SHP77 (cell line): ENCODE data around the gene PLAAT4.

Source experiments
- DNase-seq, 2 experiments: peaks; one replicate each; lab custom pipeline; 2025; lab: John Stamatoyannopoulos, UW

Gene PLAAT4, protein sequence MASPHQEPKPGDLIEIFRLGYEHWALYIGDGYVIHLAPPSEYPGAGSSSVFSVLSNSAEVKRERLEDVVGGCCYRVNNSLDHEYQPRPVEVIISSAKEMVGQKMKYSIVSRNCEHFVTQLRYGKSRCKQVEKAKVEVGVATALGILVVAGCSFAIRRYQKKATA

DNA sequence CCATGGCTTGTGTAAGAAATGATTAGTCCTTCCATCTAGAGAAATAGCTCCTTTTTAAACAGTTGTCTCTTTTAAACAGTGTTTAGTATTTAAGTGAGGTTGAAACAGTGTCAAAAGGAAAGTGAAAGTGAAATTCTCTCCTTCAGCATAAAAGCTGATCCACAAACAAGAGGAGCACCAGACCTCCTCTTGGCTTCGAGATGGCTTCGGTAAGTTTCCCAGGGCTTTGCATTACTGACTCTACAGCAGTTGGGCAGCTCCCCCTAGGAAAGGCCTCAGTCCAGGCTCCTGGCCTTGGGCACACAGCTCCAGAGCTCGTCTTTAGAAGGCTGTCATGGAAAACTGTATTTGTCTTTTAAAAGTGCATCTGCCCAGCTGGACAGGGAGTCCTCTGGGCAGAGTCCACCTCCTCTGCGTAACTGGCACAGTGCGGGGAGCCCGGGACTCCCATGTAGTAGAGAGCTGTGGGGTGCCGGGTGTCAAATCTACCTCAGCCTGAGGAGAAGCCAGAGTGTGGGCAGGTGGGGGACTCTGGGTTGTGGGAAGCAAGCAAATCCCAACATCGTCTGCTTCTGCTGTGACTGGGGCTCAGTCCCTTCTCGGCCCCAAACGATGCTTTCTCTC, at the start of gene PLAAT4:
Gene PLAAT4 (plus strand): TSS at position 140 of the 624 bp plus-strand sequence. CDS start 61 bp downstream, at position 201.
- DNase-seq = no peak

DNA sequence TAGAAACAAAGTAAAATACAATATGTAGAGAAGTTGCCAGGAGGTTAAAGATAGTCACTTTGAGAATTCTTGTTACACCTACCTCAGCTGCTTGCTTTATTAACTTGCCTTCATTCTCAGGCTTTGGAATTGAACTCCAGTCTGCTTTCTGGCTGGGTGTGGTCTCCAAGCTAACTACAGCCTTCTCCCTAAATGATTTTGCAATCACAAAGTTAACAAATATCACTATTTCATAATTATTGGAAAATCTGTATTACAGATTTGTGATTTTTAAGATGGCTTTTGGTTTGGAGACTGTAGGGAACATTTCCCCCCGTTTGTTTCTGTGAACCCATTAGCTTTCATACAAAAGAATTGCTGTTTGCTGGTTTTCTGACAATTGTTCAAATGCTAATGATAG, 47.8 kb upstream of the PLAAT4 start:
- no peak for DNase-seq

DNA sequence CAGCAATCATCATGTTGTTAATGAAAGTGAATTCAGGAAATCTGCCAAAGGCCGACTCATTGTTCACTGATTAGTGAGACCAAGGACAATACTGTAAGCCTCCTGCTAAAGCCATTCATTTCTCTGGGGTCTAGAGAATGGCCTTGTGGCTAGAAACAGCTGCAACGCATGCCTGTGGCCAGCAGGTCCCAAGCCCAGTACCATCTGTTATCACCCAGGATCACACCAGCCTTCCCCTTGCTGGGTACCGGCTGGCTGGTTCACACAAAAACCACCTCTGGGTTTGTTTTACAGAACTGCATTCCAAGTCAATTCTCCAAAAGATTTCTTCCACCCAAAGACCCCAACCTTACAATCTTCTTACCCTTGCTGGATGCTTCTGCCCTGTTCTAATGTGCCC, 46.7 kb upstream of the PLAAT4 start:
- no peak for DNase-seq

DNA sequence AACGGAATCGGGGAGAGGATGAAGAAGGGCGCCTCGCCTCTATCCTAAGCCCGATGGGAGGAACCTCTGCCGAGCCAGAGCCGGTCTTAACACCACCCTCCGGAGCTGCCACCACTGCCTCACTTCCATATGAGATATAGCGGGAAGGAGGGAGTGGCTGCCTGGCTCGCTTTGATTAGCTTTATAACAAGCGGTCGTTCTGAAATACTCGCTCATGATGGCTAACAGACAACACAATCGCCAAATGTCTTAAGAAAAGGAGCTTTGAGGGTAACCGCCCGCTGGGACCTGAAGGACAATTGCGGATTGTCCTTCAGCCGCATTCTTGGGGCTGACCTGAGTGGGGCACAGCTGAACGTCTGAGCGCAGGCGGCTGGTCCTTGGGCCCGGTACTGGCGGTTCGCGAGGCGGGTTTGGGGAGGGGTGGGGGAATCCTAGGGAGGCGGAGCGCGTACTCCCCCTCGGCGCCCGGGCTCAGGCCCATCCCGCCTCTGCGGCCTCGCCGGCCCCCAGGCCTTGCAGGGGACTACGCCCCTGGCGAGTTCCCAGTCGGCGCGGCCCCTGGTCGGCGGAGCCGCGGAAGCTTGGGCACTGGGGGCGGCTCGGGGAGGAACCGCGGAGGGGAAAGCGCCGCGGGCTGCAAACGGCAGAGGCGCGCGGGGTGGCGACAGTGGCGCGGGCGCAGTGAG, 45.9 kb upstream of the PLAAT4 start, which contains the start of gene PLAAT5:
Gene PLAAT5 (minus strand): TSS at position 617 of the 689 bp plus-strand sequence. CDS start 133 bp downstream, at position 484.
- no peak for DNase-seq

DNA sequence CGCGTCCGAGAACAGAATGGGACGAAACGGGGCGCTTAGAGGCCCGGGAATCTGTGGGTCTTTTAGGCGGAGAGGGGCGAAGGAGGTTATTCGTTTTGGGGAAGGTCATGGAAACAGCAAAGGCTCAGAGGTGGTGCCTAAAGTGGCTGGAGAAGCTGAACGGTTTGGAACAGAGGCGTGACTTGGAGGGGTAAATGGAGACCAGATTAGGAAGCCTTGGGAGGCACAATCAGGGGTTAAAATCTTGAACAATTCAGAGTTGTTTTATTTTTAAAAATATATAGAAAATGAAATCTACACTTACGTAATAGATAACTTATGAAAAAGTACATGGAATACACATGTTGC, 45.4 kb upstream of the PLAAT4 start:
- no peak for DNase-seq

DNA sequence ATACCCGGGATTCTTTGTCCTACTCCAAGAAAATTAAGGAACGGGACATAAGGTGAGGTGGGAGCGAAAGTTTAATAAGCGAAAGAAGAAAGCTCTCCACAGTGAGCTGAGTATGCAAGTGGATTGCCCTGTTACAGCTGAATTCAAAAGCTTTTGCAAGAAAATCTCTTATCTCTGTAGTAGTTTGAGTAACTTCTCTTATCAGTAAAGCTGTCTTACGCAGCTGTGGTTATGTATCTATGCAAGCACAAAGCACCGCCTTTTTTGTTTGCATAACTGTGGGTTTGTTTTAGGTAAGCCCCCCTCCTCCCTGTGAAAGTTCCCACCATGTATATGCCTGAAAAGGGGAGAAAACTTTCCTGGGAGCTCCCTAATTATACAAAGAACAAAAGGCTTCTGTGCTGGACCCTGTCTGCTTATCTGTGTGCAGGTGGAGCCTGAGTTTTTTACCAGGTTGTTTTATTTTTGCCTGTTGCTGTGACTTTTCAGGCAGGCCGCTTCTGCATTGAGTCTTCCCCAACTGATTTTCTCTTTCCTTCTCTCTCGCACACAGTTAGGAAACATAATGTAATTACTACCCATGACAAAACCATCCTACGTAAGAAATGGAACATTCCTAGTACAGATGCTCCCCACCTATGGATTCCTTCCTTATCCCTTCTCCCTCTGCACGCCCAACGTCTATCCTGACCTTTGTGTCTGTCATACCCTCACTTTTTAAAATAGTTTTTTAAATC, 44.8 kb upstream of the PLAAT4 start:
- no peak for DNase-seq

DNA sequence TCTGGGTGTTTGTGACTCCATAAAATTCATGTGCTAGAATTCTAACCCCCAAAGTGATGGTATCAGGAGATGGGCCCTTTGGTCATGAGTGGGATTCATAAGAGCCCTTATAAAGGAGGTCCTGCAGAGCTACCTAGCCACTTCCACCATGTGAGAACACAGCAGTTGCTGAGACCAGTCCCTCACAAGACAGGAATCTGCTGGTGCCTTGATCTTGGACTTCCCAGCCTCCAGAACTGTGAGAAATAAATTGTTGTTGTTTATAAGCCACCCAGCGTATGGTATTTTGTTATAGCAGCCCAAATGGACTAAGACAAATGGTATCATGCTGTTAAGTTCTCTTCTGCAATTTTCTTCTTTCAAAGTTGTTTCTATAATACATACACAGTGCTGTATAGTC, 44.2 kb upstream of the PLAAT4 start:
- no peak for DNase-seq

DNA sequence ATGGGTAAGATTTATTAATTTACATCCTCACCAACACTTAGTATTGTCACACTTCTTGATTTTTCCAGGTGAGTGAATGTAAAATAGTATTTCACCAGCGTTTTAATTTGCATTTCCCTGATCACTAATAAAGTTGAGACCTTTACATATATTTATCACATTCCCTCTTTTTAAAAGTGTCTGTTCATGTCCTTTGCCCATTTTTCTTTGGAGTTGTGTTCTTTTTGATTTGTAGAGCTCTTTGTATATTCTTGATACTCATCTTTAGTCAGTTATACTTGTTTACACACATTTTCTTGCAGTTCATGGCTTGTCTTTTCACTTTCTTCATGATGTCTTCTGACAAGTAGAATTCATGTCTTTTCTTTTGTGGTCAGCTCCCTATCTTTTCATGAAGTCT, 43.5 kb upstream of the PLAAT4 start:
- DNase-seq = no peak

DNA sequence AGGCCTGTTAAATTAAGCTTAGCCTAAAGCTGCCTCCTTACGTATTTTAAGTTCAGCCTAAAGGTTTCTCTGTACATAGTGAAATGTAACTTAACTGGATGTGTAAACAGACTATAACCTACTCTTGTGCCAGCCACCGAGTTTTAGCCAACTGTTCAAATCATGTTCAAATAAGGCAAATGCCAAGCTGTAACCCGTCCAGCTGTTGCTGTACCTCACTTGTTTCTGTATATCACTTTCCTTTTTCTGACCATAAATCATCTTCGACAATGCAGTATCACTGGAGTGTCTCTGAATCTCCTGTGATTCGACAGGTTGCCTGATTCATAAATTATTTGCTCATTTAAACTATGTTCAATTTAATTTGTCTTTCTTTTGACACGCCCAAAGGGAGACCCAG, 41.6 kb upstream of the PLAAT4 start:
- no peak for DNase-seq

DNA sequence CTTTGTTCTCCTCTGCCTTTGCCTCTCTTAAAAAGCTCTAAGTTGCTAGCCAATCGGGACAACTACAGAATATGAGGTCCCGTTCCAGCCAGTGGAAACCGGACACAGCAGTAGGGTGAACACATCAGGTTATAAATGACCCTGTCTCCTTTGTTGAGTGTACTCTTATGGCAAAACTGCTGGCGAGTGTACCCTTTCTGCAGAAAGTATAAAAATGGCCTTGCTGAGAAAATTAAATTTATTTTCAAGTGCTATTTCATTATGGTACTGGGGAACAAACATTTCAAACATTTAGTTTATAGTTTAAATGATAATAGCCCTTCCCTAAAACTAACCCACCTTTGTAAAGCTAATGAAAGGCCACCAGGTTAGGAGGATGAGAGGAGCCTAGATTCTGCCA, 36.7 kb upstream of the PLAAT4 start:
- no peak for DNase-seq

DNA sequence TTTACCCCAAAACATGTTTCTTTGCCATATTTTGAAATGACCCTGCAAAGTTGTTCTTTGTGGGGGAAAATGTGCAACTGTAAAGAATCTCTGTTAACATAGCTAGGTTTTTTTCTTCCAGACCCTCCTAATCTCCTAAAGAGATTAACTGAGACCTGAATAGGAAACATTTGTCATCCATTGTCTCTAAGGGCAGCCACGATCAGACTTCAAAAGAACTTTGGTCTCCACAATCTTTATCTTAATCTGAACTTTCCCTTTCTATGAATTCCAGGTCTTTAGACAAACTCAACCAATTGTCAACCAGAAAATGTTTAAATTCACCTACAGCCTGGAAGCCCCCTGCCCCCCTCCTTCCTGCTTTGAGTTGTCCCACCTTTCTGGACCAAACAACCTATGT, 35.4 kb upstream of the PLAAT4 start:
- no peak for DNase-seq

DNA sequence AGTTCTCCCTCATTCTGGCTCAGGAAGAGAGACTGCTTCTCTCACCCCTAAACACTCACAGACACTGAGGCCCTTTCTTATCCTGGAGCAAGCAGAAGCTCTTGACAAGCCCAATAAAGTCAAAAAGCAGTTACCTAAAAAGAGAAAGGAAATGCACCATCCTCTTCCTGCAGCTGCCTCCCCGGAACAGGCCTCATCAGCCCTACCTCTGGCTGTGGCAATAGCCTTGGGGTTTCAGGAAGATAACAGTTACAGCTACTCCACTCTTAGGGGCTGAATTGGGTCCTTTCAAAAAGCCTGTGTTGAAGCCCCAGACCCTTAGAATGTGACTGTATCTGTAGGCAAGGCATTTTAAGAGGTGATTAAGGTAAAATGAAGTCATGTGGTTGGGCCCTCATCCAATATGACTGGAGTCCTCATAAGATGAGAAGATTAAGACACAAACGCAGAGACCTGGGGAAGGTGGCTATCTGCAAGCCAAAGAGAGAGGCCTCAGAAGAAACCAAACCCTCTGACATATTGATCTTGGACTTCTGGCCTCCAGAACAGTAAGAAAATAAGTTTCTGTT, 34.3 kb upstream of the PLAAT4 start:
- DNase-seq = no peak

DNA sequence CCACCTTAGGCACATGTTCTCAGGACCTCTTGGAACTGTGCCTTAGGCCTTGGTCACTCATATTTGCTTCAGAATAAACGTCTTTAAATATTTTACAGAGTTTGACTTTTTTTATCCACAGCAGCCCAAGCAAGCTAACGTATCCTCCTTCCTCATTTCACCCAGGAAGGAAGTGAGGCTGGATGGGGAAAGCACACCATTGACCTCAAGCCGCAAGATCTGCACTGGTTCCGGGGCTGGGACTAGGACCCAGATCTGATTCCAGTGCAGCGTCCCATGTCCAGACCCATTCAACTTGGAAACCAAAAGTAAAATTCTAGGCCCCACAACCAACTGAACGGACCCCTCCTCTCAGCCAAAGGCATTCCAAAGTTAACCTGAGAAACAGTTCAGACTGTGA, 33.1 kb upstream of the PLAAT4 start:
- no peak for DNase-seq

DNA sequence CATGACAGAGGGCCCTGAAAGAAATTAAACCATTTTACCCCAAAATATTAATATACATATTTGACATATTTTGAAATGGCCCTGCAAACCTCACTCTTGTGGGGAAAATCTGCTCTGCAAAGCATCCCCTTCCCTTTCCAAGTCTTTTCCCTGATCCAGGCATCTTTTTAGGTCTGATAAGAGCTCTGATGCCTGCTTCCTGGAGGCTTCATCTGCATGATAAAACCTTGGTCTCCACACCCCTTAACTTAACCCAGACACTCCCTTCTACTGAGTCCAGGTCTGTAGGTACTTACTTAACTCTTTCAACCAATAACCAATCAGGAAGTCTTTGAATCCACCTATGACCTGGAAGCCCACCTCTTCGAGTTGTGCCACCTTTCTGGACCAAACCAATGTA, 32.6 kb upstream of the PLAAT4 start:
- no peak for DNase-seq

DNA sequence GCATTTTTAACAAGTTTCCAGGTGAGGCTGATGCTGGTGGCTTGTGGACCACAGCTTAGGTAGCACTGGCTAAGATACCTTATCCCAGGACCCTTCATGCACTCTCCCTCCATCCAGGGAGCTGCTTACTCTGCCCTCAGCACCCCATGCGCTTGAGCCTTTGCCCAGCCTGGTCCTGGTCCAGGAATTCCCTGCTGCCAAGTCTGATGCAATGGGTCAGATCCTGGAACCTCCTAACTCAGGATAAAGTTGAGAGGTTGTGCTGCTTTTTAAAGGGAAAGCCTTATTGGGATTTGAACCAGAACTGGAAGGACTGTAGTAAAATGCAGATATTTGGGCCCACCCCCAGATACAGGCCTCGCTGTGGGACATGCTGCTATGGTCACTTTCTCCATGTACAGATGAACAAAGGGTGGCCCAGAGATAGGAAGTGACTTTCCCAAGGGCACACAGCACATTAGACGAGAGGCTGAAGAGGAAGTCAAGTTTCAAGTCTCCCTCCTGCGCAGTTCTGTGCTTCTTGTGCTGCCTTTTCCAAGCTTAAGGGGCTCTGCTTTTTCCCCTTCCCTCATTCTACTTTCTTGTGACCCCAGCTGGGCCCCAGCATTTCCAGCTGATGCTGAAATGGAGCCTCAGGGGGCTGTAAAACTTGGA, 31.5 kb upstream of the PLAAT4 start:
- DNase-seq = no peak

DNA sequence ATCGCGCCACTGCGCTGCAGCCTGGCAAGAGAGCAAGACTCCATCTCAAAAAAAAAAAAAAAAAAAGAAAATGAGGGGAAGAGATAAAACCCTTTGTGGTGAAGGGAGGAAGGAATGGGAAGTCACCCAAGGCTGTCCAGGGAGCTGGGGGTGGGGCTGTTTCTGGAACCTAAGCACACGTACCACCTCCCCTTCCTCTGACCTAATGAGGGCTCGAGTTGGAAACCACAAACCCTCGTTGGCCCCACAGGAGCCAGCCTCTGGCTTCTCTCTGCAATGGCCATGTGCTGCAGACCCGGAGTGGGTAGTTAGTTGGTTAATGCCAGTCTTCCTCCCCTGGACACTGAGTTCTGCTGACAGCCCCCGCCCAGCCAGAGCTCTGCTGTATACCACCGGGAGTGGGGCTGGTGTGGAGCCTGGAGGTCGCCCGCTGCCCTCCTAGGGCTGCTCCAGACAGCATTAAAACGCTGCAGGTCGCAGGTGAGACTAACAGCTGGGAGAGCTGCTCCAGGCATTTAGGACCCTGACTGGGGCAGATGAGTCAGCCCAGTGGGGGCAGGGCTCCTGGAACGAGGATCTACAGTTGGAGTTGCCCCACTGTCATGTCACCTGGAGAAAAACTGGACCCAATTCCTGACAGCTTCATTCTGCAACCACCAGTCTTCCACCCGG, 30.6 kb upstream of the PLAAT4 start, which contains the start of gene LGALS12:
Gene LGALS12 (plus strand): TSS at position 228 of the 672 bp plus-strand sequence. CDS start 375 bp downstream, at position 603.
- DNase-seq = no peak

DNA sequence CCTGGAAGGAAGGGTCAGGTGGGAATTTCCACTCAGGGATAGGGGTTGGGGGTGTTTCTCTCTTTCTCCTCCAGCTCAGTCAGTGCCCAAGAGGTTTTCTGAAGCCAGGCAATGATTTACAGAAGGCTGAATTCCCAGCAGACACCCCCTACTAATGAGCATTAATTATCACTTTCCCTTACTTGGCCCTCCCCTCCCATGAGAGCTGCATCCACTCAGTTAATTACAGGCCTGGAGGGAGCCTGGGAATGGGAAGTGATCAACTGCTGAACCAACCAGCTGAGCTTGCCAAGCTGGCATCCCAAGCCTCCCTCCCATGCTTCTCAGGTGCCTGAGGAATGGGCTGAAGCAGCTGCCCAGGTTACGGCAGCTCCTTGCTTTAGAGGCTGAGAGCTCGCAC, 29.7 kb upstream of the PLAAT4 start:
- DNase-seq = no peak

DNA sequence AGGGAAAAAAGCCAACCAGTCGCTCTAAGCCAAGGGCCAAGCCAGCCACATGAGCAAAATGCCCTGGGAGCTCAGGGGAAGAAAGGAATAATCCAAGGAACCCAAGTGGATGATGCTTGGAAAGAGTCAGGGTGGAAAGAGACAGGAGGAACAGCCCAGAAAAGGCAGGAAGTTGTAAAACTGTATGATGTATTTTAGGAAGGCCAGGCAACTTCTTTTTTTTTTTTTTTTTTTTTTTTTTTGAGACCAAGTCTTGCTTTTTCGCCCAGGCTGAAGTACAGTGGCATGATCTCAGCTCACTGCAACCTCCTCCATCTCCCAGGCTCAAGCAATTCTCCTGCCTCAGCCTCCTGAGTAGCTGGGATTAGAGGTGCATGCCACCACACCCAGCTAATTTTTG, 29.1 kb upstream of the PLAAT4 start:
- DNase-seq = no peak

DNA sequence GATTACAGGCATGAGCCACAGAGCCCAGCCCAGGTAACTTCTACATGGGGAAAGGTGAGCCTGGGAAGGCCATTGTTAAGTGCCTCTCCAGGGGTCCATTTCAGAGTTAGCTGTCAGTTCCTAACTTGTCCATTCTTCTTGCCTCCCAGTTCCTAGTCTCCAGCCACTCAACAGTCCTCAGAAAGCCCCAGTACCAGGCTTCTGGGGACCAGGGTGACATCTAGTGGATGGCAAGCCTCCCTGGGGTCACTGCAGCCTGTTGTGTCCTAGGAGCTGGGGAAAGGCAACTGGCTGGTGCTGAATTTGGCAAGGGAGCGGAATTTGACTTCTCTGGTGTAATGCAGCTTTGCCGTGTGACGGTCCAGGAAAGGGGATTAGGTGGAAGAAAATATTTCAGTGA, 28.6 kb upstream of the PLAAT4 start:
- DNase-seq = peak in 1 of 2 experiments; percentile 5

DNA sequence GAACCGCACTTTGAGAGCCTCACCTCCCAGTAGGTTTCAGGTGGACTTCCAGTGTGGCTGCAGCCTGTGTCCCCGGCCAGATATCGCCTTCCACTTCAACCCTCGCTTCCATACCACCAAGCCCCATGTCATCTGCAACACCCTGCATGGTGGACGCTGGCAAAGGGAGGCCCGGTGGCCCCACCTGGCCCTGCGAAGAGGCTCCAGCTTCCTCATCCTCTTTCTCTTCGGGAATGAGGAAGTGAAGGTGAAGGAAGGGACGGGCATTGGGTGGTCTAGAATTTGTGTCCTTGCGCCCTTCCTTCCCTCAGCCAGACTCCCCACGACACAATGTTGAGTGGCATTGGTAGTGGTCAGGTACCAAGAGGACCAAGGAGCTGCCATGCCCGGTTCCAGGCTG, 27.9 kb upstream of the PLAAT4 start:
- DNase-seq = no peak

DNA sequence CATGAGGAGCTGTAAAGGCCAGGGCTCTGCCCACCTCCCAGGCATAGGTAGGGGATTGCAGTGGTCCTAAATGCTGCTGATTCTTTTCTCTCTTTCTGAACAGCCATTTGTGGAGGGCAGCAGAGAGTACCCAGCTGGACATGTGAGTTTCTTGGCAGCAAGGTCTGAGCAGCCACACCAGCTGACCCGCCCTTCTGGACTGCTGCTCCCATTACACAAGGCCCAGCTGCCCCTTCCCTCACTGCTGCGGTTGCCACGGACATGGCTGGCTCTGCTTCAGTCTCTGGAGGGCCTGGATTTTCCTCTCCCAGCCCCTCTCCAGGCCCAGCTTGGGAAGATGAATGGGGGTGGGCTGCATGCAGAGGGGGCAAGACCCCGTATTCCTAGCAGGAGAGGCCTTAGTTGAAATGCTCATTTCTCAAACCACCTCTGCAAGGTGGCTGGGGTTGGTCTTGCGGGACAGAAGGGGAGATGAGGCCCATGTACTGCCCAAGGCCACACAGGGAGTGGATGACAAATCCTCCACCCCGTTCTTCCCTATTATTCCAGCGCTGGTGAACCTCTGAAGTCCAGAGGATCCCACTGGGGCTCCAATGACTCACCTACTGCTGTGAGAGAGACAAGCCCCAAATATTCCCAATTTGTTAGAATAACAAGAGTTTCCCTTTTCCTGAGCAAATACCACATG, 26.1 kb upstream of the PLAAT4 start:
- DNase-seq = no peak
